CD4-positive, alpha-beta T cell treated with Interleukin-4 for 1 hour (primary cell): ENCODE results near the gene APOM.

ENCODE experiments used
- DNase-seq, 2 donors: peaks; one replicate each; pipeline ENCODE4 v3.0.0-alpha.2; 2020 to 2022

APOM gene

DNA sequence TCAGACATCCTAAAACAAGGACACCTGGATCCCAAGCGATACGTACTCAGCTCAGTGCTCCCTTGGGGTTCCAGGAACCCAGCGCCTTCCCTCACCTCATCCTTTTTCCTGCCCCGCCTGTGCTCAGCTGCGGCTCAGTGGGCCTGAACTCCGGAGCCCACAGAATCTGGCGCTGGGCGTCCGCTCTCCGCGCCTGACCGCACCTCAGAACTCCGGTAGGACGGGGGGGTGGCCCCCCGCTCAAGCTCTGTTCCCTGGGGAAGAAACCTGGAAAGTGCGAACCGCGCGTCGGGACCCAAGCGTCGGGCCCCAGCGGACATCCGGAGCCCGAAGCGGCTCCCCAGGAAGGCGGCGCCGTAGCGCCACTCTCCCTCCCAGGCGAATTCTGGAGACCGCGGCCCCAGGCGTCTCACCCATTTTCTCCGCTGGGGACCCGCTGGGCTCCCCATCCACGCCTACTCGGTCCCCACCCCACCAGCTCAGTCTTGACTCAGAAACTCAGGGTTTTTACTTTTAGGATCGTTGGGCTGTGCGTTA is 25.5 kb downstream of the APOM start:
- peak; percentile 30 to 35 for DNase-seq

DNA sequence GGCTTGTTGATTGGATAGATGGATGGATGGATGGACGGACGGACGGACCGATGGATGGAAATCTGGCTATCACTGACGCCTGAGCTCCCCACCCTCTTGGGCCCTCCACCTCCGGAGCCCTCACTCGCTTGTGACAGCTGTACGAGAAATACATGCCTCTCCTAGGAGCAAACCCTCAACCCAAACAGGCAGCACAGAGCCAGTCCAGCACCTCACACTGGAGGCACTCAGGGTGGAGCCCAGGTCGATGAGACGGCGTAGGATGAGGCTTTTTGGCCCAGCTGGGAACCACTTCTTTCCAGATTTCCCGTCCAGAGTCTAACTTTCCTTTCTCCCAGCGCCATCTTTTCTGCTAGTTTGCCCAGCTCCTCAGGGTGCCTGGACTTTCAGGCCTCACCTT is 27.9 kb downstream of the APOM start:
- no peak for DNase-seq

DNA sequence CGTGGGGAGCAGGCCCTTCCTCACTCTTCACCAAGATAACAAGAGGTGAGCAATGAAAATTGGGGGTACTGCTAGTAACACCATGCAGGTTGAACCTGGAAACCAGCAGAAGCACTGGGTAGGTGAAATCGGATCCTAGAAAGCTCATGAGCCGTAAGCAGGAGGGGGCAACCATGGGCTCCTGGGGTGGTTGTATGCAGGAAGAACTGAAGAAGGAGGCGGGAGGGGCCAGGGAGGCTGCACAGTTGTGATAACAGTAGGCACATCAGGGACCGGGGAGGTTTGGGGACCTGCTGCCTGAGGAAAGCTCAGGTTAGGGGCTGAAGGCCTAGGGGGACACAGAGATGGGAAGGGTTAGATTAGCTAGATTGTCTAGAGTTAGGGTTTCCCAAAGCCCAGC is 30.8 kb downstream of the APOM start:
- DNase-seq, result no peak

DNA sequence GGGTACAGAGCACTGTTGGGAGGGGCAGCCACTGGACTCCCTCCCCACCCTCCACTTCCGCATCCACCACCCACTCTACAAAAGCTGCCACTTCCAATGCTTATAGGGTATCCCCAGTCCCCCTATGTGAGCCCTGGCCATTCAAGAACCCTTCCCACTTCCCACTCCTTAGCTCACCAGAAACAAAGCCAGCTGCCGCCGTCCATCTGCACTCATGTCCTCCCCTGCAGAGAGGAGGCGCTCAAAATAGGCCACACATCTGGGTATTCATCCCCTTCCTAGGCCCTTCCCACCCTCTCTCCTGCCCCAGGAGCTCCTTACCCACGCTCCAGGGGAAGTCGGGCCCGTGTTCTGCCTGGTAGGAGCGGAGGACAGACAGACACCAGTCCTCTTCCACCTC is 31.6 kb downstream of the APOM start:
- DNase-seq, result no peak

DNA sequence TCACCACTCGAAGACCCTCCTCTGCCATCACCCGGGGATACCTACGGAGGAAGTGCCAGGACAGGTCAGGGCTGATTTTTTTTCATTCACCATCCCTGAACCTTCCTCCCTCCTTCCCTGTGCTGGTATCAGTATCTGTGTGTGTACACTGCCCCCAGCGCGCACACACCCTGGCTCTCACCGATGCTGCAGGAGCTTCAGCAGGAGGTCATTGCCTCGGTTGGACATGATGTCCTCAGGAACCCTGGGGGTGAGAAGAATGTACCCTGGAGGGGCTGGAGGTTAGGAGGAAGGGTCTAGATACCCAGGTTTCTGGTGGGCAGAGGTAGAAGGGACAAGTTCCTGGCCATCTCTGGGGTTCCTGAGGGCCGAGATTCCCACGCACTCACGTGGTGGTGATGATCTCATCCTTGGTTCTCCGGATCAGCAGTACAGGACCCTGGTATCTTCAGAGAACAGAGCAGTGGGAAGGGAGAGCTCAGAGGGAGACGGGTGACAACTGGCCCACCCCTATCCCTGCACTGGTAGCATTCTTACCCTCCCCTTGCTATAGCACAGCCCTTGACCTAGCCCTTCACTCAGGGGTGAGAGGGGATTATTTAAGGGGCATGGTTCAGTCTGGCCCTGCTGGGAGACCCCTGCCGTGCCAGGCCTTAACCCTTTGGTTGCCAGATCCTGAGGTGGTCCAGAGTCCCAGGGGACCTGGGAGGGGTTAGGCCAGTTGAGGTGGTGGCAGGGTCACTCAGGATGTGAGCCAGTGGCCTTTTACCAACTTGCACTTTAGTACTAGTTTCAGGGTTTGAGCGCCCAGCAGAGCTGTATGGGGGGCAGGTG is 32.4 kb downstream of the APOM start:
- no peak for DNase-seq

DNA sequence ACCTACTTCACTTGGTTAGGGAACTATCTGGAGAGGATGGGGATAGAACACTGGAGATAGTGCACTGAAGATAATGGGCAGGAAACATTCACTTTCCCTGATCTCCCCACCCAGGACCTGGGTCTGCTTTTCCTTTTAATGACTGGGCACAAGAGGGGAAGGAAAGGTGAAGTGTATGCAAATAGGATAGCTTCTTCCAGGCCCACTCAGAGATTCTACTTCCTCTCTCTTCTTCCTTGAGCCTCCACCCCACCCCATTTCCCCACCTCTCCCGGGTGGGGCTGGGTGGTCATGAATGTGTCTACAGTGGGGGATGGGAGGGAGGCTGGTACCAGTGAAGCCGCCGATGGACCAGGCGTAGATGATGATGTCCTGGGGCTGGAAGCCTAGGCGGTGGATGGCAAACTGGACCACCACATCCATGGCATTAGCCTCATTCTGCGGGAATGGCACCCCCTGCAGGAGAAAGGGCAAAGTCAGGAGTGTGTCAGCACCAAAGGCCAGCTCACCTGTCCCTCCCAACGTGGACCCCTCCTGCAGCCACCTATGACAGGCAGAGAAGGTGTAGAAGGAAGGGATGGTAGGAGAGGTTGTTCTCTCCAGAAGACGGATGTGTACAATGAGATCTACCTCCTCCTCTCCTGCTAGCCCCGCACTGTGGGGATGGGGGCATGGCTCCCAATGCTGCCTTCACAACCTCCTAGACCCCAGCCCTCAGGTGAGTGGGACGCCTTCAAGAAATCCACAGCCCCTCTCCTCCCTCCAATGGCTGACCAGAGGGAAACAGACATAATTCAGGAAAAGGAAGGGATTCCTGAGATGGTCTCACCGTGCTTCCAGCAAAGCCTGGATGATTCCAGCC is 33.8 kb downstream of the APOM start:
- no peak for DNase-seq

DNA sequence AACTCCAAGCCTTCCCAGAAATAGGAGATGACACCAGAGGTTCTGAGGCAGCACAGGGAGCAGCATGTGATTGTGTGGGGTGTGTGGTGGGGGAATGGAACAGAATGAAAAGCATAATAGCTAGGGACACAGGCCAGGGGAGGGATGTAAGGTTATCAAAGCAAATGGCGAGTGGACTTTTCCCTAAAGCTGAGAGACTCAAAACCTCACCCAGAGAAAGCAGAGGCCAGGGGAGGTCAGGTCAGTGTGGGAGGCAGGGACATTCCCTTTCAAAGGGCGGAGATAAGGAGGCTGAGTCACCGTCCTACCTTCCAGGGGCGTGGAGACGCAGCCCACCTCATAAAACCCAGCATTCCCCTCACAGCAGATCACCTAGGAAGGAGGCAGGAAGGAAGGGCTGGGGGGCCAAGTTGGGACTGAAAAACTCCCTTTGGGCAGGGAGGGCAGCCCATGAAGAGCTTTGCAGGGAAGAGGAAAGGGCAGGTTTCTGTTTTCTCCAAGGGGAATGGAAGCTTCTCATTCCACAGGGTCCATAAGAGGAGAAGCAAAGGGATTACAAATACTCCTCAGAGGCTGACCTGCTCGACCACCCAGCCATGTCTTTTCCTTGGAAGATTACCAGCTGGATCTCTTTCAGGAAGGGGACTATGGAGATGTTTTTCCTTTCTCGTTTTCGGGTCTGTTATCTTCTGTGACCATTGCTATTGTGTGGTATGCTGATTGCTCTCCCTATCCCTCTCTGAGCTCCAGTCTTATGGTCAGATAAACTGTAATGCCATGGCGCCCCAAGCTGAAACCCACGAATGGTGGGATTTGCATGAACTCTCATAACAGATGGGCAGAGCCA is 34.8 kb downstream of the APOM start:
- no peak for DNase-seq

DNA sequence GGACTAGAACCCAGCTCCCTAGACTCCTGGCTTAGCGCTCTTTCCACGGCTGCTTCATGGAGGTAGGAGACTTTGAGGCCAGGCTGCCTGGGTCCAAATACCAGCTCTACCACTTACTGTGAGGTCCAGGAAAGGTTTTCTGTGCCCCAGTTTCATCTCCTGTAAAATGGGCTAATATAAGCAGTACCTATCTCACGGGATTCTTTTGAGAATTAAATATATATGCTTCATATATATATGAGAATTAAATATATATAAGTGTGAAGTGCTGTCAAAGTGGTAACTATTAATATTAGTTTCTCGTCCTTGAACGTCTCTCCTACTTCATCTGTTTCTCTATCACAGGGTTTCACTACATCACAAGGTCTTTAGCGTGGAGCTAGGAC is 35.4 kb downstream of the APOM start:
- DNase-seq, result no peak

DNA sequence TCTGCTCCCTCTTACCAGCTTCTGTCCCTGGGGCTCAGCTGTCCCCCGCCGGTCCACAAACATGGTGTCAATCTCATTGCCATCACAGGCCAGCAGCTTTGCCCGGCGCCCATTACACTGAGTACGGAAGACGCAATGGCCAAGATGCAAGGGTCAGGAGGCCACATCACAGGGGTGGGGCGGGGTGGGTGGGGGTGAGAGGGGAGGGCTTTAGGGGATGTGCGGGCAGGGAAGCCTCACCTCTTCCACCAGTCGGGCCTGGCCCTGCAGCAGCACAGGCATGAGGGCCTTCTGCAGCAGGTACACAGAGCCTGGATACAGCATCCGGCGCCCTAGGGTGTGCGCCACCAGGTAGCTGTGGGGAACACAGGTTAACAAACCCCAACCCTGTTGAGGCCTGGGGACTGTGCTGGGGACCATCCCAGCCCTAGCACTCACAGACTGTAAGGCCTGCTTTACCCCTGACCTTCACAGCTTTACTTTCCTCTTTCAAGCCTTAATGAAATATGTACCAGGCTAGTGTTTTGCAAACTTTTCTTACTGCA is 35.9 kb downstream of the APOM start:
- no peak for DNase-seq

DNA sequence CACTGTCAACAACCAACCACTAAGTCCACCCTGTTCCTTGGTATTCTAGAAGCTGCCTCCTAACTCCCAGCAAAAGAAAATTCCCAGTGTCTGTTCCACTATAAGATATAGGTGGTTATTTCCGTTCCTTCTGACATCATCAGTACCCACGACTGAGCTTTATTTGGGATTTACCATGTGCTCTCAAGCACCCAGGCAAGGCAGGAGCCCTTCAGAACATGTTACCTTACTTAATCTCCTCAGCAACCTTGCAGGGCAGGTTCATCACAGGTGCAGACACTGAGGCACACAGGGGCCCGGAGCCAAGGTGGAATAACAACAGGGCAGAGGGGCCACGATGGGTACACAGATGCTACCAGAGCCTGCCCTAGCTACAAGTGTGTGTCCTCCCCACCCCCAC is 36.7 kb downstream of the APOM start:
- DNase-seq, result no peak

DNA sequence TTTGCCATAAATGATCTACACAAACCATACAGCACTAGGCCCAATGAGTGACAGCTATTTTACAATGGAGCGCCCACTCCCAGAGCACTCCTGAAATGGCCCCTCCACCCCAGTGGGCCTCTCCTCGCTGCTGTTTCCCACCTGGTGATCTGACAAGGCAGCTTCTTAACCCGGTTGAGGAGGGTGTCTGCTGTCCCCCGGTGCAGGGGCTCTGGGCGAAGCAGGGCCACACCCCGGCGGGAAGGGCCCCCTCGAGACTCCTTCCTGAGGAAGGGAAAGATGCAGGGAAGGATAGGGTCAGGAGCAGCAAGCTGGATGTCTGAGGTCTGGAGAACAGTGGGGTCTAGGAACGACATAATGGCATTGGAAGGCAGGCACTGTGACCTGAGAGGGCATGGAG is 37.2 kb downstream of the APOM start:
- DNase-seq, result no peak

DNA sequence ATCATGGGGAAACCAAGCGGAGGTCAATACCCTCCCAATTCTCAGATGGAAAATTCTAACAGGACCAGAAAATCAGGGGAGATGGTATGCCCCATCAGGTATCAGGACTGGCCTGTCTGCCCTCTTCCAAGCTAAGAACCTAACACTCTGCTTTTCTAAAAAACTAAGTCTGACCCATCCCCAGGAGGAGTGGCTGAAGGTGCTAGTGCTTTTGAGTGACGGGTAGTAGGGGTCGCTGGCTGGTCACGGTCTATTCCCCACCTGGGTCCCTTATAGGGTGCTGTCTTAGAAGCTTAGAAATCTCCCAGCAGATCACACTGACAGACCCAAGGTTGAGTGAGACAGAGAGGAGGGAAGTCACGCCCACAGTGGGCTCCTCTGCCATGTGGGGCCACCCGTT is 37.8 kb downstream of the APOM start:
- no peak for DNase-seq

DNA sequence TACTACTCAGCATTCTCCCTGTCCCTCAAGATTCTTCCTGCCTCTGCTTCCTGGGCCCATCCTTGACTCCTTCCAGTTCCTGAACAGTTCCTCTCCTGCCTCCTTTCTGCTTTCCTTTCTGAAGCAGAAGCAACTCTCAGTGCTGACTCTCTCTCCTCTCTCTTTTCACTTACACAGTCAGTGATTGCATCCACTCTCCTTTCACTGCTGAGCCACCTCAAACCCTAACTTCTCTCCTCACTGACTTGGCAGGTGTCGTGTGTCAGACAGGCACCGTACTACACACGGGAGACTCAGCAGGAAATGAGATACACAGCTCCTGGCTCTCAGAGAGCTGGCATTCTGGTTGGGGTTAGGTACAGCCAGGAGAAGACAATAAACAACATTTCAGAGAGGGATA is 41.9 kb downstream of the APOM start:
- no peak for DNase-seq

DNA sequence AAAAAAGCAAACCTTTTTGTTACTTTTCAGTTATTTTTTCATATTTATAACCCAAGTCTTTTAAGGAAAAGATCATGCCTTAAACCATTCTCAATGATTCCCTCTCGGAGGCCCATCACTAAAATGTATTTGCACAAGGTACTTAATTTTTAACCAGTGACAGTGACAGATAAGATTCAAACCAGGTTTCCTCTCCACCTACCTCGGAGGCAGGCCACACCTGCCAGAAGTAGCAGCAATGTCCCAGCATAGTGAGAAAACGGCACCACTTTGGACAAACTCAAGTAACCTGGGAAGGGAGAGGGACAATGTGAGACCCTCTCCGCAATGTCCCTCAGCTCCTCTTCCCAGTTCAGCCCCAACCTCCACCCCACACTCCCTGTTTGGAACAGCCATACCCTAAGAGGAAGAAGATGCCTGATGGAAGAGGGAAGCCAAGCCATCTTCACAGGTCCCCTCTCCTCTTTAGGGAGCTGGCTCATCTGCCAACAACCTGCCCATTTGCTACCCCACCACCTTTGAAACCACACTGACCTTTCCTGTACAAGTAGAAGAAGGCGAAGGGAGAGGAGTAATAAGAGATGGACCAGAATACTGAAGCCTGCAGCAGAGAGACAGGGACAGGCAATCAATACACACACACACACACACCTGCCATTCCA is 45.2 kb downstream of the APOM start:
- DNase-seq, result no peak

DNA sequence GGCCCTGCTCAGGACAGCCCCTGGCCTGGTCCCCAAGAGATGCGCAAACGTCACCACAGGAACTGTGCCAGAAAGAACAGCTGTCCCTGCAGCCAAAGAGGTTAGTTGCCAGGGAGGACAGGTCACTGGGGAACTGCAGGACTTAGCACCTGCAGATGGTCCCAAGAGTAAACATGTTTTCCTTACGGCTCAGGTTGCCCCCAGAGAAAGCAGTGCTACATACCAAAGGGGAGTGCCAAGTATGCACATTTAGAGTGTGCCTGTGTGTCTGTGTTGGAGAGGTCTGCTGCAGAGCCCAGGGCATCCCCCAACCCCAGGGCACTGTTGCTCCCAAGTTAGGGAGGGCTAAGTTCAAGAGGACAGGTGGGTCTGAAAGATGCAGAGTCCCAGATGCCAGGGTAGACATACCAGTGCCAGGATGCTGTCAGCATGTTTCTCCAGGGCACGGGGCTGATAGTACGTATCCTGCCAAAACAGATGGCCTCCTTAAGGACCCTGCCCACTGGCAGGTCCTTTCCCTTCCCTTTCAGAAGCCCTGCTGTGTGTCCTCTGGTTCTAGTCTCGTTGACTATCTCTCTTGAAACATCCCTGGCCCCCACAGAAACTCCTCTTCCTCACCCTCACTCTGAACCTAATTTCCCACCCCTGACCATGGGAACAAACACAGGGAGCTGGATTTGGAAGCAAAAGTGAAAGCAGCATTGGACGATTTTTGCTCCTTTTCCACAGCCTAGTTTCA is 46.1 kb downstream of the APOM start:
- peak in 1 of 2 donors; percentile 14 for DNase-seq

DNA sequence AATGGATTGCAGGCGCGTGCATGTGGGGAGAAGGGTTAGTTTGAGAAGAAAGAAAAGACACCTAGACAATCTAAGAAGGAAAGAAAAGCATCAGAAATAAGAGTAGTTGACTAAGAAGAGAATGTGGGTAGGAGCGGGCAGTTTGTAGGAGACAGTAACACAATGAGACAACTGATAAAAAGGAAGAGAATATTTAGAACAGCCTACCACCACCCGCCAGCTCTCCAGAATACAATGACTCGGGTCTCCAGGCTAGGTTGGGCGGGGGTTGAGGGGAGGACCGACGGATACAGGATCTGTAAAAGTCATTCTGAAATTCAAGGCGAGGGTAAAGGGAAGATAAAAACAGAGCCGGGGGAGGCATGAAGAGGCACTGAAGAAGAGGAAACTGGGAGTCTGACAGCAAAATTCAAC is 46.7 kb downstream of the APOM start:
- no peak for DNase-seq

DNA sequence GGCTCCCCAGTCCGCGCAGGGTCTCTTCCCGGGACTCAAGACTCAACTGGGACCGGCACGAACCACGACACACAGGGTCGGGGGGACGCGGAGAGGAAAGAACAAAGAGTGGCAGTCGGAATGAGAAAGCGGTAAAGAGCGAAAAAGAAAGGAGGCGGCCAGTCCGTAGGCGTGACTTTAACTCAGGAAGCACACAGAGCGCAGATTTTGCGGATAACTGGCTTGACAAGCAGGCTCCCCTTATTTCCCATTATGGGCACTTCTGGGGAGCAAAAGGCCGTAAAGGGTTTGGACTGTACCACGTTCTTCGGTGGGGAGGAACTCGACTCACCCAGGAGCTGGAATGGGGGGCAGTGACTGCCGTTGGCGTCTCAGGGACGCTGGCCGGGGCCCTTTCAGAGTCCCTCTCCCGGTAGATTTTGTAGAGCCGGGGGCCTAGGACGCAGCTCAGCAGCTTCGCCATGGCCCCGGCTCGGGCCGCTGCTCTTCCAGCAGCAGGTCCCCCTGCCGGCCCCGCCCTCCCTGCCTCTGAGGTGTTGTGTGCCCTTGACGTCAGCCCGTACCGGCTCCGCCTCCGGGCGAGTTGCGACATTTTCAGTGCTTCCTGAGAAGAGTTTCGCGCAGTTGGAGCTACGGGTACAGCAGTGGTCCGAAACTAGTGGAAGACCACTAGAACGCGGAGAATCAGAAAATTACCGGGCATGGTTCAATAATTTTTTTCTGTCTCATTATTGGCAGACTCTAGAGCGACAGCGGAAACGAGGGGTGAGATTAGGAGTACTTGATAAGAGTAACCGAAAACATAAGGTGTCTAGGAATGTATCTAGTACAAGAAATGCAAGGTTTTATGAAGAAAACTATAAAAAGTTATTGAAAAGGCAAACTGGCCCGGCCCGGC is 47.4 kb downstream of the APOM start, which contains the start of gene ABHD16A:
Gene ABHD16A, minus strand, starts transcription at position 506 of the 898 bp plus-strand sequence. Its CDS starts 43 bp downstream, at position 463.
- peak; percentile 98 to 99 for DNase-seq

DNA sequence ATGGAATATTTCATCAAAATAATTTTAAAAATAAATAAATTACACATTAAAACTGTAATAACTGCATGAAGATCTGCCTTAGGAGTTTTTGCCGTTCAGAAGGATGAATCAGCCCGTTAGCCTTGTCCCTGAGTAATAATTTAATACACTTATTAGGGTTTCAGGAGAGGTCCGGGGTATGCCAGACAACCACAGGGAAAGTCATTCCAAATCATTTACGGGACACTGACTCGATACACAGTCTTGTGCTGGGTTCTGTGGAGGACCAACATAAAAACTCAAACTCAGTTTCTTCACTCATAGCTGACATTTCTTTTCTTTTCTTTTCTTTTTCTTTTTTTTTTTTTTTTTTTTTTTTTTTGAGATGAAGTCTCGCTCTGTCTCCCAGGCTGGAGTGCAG is 50.2 kb downstream of the APOM start:
- no peak for DNase-seq

DNA sequence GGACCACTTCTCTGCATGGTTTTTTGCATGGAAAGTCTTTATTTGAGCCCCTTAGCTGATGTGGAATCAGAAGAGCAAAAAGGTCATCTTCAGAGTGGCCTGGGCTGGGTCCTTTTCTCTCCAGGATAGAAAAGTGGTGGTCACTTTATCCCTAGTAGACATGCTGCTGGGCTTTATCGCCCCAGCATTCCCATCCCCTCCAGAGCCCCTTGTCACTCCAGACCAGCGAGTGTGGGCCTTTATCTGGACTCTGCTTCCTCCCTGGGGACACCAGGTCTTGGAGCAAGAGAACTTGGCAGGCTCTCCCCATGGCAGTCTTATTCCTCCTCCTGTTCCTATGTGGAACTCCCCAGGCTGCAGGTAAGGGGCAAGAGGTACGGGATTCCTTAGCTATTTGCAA is 50.9 kb downstream of the APOM start, which contains the start of gene LY6G6F:
Gene LY6G6F, plus strand, starts transcription at position 268 of the 400 bp plus-strand sequence. Its CDS starts 41 bp downstream, at position 309.
- no peak for DNase-seq

DNA sequence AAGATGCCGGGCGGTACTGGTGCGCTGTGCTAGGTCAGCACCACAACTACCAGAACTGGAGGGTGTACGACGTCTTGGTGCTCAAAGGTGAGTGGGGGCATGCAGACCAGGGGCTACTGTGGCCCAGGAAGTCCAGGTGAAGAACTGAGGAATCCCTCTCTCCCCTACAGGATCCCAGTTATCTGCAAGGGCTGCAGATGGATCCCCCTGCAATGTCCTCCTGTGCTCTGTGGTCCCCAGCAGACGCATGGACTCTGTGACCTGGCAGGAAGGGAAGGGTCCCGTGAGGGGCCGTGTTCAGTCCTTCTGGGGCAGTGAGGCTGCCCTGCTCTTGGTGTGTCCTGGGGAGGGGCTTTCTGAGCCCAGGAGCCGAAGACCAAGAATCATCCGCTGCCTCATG is 52.0 kb downstream of the APOM start:
- DNase-seq, result no peak
